ENCODE measurements around the gene EFCAB6. TPM values are rescaled to one million over a fixed set of nuclear protein-coding genes. Genes with fewer than 3 reads are reported as not detected.

Gene EFCAB6
- total and polyA plus RNA-seq, 2 donors (not counting 3 experiments of a cell fraction or from before 2014, with no cell fraction given) = 0.07 to 0.31 TPM

- no TSS peak for BruUV-seq (replicated peaks)
- Histone ChIP-seq H3K36me3 (ENCODE audit: control insufficient read depth in 2 of 2, extremely low read depth in 1 of 2, insufficient read depth in 2 of 2, low read length in 2 of 2) (no peaks in the 10 kb centered on the region), H4K20me1 (replicated peaks; ENCODE audit: control insufficient read depth, extremely low read depth, insufficient read depth, low read length) (no peaks in the 10 kb centered on the region), H3K4me1 (ENCODE audit: control insufficient read depth, extremely low read depth, insufficient read depth, low read length) (no peaks in the 10 kb centered on the region), H3K4me2 (ENCODE audit: insufficient read depth, low read length) (no peak overlapping the region), H2AFZ (ENCODE audit: low read depth, low read length) (no peak overlapping the region), H3K9ac (replicated peaks; ENCODE audit: extremely low read depth, insufficient read depth, low read length) (no peak overlapping the region), H3K27me3 (ENCODE audit: control insufficient read depth in 2 of 2, insufficient read depth in 2 of 2, low read length in 2 of 2) (peaks cover 0 to 13% of the 10 kb centered on the region in 2 experiments), H3K9me1 (replicated peaks; ENCODE audit: control insufficient read depth, extremely low read depth, insufficient read depth, low read length) (peaks cover 2% of the 10 kb centered on the region), H3K4me3 (replicated peaks in 1 of 3; ENCODE audit: insufficient read depth in 1 of 3, low read depth in 1 of 3, low read length in 3 of 3) (no peak overlapping the region), H3K27ac (ENCODE audit: insufficient read depth, low read depth, low read length) (no peak overlapping the region), H3K79me2 (ENCODE audit: control insufficient read depth, insufficient read depth, low read length) (no peaks in the 10 kb centered on the region), H3K9me3 (replicated peaks; ENCODE audit: control insufficient read depth, insufficient read depth, low read length) (no peaks in the 10 kb centered on the region)
- dilution Hi-C loops (cut with MboI; ENCODE audit: extremely low pct_ligation_motif_present, low sequenced_read_pairs) (no loop called here), intact Hi-C loops (cut with micrococcal nuclease) (no loop called here)
- FAIRE-seq (no peak), DNase-seq (ENCODE audit: low read depth, low spot score) (no peak)
- TF ChIP-seq EZH2 (IDR thresholded peaks at IDR 0.05; ENCODE audit: borderline replicate concordance, low read depth, low read length, severe bottlenecking) = no peak
- no peak for TF ChIP-seq MAX (IDR thresholded peaks at IDR 0.05; ENCODE audit: insufficient read depth, insufficient read length)
- TF ChIP-seq GATA2 (IDR thresholded peaks at IDR 0.05; ENCODE audit: insufficient read depth, insufficient read length, low read depth, low read length) = no peak
- TF ChIP-seq MYC (IDR thresholded peaks at IDR 0.05; ENCODE audit: low read depth, low read length) = no peak
- TF ChIP-seq POLR2AphosphoS5 (IDR thresholded peaks at IDR 0.05; ENCODE audit: insufficient read depth, low read depth, low read length) = no peak
- TF ChIP-seq CTCF (IDR thresholded peaks at IDR 0.05; ENCODE audit: extremely low read depth in 1 of 2, insufficient read depth in 1 of 2, low read depth in 1 of 2, low read length in 2 of 2) = no peak
- no peak for TF ChIP-seq JUN (IDR thresholded peaks at IDR 0.05; ENCODE audit: borderline replicate concordance, insufficient read depth, insufficient read length, low read depth)
- TF ChIP-seq FOS (IDR thresholded peaks at IDR 0.05; ENCODE audit: borderline replicate concordance, insufficient read depth, low read length) = no peak
- ChIA-PET CTCF (no interaction called here), POLR2A (no interaction called here)
Measured at GRCh38 chr22:43861529-43861928, 49.4 kb upstream of the EFCAB6 start.

Data from endothelial cell of umbilical vein (primary cell).